ENCODE data around the gene ZNF423.

The ZNF423 gene

DNA sequence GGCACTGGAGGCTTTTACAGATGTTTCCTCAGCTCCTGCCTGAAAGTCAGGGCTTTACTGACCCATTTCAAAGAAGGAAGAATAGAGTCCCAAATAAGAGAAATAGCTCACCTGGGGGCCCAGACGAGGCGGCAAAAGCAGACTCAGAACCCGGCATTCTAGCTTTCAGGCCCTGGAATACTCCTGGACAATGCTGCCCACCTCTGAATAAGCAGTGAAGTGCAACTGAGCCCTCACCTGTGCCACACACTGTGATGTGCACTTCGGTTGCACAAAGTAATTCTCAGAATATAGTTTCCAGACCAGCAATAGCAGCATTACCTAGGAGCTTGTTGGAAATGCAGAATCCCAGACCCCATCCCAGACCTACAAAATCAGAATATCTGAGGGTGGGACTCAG is 54.6 kb downstream of the ZNF423 start:
- H3K27ac ChIP-seq (ENCODE audit: low read depth, low read length) = no peak overlapping the region
- no peaks in the 10 kb centered on the region for H3K36me3 ChIP-seq (ENCODE audit: control insufficient read depth, insufficient read depth, low read length)
- no peak overlapping the region for H3K4me3 ChIP-seq (ENCODE audit: low read depth, low read length)
- no peaks in the 10 kb centered on the region for H3K9me3 ChIP-seq (ENCODE audit: control insufficient read depth, insufficient read depth, low read depth, low read length)
- H3K9ac ChIP-seq (ENCODE audit: low read length) = no peak overlapping the region
- peaks cover 9% of the 10 kb centered on the region; the same call in 1 of the 2 replicates for H3K4me1 ChIP-seq (ENCODE audit: control insufficient read depth, insufficient read depth, low read length)
- no peaks in the 10 kb centered on the region for H3K27me3 ChIP-seq (ENCODE audit: control insufficient read depth, insufficient read depth, low read length)

DNA sequence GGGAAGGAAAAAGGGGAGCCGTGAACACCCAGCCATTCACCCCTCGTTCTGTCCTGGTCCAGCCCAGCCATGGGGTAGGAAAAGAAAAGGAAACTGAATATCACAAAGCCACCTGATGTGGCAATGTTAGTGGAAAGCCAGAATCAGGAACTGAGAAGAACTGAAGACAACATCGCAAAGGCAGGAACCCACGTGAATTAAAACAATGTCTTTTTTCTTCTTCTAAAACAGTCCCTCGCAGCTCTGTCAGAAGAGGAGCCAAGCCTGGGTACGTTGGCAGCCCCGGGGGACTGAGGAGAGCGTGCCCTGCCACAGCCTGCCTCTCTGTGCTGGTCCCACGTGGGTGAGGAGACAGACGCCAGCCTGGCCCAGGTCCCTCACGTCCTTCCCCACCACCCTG is 55.0 kb downstream of the ZNF423 start:
- H3K9ac ChIP-seq (ENCODE audit: low read length) = no peak overlapping the region

DNA sequence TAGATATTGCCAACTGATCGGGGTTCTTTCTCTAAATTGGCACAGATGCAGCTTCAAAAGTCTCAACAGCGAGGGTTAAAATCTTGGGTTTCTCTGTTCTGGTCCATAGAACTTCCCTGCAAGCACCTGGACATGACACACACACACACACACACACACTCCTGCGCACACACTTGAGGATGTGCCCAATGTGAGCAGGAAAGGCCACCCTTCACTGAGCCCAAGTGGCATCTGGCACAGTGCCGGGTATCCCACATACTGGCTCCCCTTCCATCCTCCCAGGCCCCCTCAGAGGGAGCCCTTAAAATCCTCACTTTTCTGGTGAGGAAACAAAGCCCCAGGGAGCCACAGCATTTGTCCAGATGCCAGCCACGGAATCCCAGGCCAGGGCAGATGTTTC is 55.5 kb downstream of the ZNF423 start:
- no peaks in the 10 kb centered on the region for H3K36me3 ChIP-seq (ENCODE audit: control insufficient read depth, insufficient read depth, low read length)
- no peaks in the 10 kb centered on the region for H3K27me3 ChIP-seq (ENCODE audit: control insufficient read depth, insufficient read depth, low read length)
- no peaks in the 10 kb centered on the region for H3K9me3 ChIP-seq (ENCODE audit: control insufficient read depth, insufficient read depth, low read depth, low read length)
- peaks cover 9% of the 10 kb centered on the region; the same call in 1 of the 2 replicates for H3K4me1 ChIP-seq (ENCODE audit: control insufficient read depth, insufficient read depth, low read length)
- no peak overlapping the region for H3K9ac ChIP-seq (ENCODE audit: low read length)
- H3K4me3 ChIP-seq (ENCODE audit: low read depth, low read length) = no peak overlapping the region
- no peak overlapping the region for H3K27ac ChIP-seq (ENCODE audit: low read depth, low read length)

More for the DNA sequence above, 55.0 kb downstream of the ZNF423 start:
- Histone ChIP-seq H3K4me1 (ENCODE audit: control insufficient read depth, insufficient read depth, low read length) (peaks cover 9% of the 10 kb centered on the region; the same call in 1 of the 2 replicates), H3K9me3 (ENCODE audit: control insufficient read depth, insufficient read depth, low read depth, low read length) (no peaks in the 10 kb centered on the region), H3K4me3 (ENCODE audit: low read depth, low read length) (no peak overlapping the region), H3K27me3 (ENCODE audit: control insufficient read depth, insufficient read depth, low read length) (no peaks in the 10 kb centered on the region), H3K27ac (ENCODE audit: low read depth, low read length) (no peak overlapping the region), H3K36me3 (ENCODE audit: control insufficient read depth, insufficient read depth, low read length) (no peaks in the 10 kb centered on the region)

DNA sequence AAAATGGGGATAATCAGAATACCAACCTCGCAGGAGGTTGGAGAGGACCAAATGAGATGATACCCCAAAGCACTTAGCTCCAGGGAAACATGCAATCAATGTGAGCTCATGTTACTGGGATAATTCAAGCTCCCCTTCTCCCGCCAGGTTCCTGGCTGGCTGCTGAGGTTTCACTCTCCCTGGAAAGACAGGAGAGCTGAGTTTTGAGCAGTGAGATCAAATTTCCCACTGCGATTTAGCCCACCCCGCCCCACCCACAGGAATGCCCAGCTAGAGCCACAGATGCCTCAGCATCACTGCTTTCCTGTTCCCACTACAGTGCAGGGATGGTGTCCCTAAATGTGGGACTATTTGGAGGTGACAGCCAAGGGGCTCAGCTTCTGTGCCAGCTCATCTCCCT is 56.7 kb downstream of the ZNF423 start:
- H3K4me1 ChIP-seq (ENCODE audit: control insufficient read depth, insufficient read depth, low read length) = peaks cover 9% of the 10 kb centered on the region; the same call in 1 of the 2 replicates

DNA sequence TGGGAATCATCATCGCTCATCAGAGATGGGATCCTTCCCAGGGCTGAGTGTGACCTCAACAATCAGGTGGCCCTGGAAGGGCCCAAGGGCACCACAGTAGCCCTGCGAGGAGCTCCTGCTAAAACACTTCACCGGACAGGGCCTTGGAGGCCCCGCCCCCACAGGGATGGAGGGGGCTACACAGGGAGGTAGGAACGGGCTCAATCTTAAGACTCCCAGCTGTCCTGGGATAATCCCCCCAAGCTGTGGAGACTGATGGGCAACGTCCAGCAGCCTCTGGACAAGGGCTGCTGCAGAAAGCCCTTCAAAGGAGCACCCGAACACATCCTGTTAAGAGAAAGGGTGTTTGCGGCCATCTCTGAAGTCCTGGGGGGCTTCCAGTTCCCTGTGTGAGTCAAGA is 60.4 kb downstream of the ZNF423 start:
- Histone ChIP-seq H3K36me3 (ENCODE audit: control insufficient read depth, insufficient read depth, low read length) (no peaks in the 10 kb centered on the region), H3K4me1 (ENCODE audit: control insufficient read depth, insufficient read depth, low read length) (peaks cover 12% of the 10 kb centered on the region; the same call in 1 of the 2 replicates), H3K9ac (ENCODE audit: low read length) (no peak overlapping the region), H3K4me3 (ENCODE audit: low read depth, low read length) (no peak overlapping the region), H3K9me3 (ENCODE audit: control insufficient read depth, insufficient read depth, low read depth, low read length) (no peaks in the 10 kb centered on the region), H3K27ac (ENCODE audit: low read depth, low read length) (no peak overlapping the region), H3K27me3 (ENCODE audit: control insufficient read depth, insufficient read depth, low read length) (no peaks in the 10 kb centered on the region)

More for the DNA sequence above, 56.7 kb downstream of the ZNF423 start:
- H3K9me3 ChIP-seq (ENCODE audit: control insufficient read depth, insufficient read depth, low read depth, low read length) = no peaks in the 10 kb centered on the region
- no peak overlapping the region for H3K9ac ChIP-seq (ENCODE audit: low read length)
- no peak overlapping the region for H3K27ac ChIP-seq (ENCODE audit: low read depth, low read length)
- H3K4me3 ChIP-seq (ENCODE audit: low read depth, low read length) = no peak overlapping the region
- no peaks in the 10 kb centered on the region for H3K27me3 ChIP-seq (ENCODE audit: control insufficient read depth, insufficient read depth, low read length)
- H3K36me3 ChIP-seq (ENCODE audit: control insufficient read depth, insufficient read depth, low read length) = no peaks in the 10 kb centered on the region

DNA sequence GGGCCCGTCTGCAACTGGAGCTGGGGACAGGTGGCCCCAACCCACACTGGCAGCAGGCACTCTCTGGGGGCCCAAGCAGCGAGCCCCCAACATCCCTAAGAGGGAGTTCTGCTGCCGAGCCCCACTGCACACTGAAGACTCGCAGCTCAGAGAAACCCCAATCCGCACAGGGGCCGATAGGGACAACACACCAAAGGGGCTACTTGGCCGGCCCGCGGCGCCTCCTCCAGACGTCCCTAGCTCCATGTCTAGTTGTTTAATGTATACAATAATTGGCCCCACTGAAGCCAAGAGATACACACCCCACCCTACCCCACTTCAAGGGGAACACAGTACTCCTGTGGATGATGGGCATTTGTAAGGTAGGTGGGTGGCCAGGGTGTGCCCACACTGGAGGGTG is 62.7 kb downstream of the ZNF423 start:
- H3K27me3 ChIP-seq (ENCODE audit: control insufficient read depth, insufficient read depth, low read length) = no peaks in the 10 kb centered on the region
- H3K9me3 ChIP-seq (ENCODE audit: control insufficient read depth, insufficient read depth, low read depth, low read length) = no peaks in the 10 kb centered on the region
- no peak overlapping the region for H3K9ac ChIP-seq (ENCODE audit: low read length)
- no peak overlapping the region for H3K27ac ChIP-seq (ENCODE audit: low read depth, low read length)
- peaks cover 4% of the 10 kb centered on the region; the same call in 1 of the 2 replicates for H3K36me3 ChIP-seq (ENCODE audit: control insufficient read depth, insufficient read depth, low read length)
- H3K4me3 ChIP-seq (ENCODE audit: low read depth, low read length) = no peak overlapping the region
- peaks cover 8% of the 10 kb centered on the region; the same call in 1 of the 2 replicates for H3K4me1 ChIP-seq (ENCODE audit: control insufficient read depth, insufficient read depth, low read length)

DNA sequence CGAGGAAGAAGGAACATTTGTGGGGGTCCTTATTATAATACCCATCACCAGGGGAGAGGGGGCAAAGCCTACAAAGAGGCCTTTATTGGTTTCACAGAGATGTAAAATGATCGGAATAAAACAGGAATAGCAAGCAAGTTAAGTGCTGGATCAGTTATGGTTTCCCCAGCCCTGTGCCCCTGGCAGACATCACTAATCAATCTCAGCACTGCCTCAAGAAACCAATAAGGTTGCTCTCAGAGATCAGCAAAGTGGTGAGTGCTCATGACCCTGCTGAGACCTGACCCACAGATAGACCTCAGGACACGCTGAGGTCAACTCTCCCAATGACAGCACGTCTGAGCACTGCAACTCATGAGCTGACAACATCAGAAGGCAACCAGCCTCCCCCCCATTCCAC is 66.3 kb downstream of the ZNF423 start:
- H3K36me3 ChIP-seq (ENCODE audit: control insufficient read depth, insufficient read depth, low read length) = peaks cover 4% of the 10 kb centered on the region; the same call in 1 of the 2 replicates
- no peak overlapping the region for H3K9ac ChIP-seq (ENCODE audit: low read length)
- H3K27ac ChIP-seq (ENCODE audit: low read depth, low read length) = no peak overlapping the region
- peaks cover 8% of the 10 kb centered on the region; the same call in 1 of the 2 replicates for H3K4me1 ChIP-seq (ENCODE audit: control insufficient read depth, insufficient read depth, low read length)
- no peak overlapping the region for H3K4me3 ChIP-seq (ENCODE audit: low read depth, low read length)
- no peaks in the 10 kb centered on the region for H3K9me3 ChIP-seq (ENCODE audit: control insufficient read depth, insufficient read depth, low read depth, low read length)
- no peaks in the 10 kb centered on the region for H3K27me3 ChIP-seq (ENCODE audit: control insufficient read depth, insufficient read depth, low read length)

DNA sequence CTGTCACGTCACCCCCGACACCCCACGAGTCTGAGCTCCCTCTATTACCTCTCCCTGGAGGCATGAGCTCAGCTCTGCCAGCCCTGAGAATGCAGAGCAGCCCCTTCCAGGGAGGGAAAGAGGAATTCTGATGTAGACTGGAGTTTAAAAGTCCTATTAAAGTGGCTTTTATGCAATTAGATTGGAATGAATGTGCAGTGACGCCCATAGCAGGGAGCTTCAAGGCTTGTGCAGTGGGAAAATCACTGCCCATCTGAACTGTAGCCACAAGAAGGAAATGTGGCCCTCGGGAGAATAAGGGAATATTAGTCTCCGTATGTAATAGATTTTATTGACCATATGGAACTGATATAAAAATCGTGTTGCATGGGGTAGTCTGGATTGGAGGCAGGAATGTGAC is 66.9 kb downstream of the ZNF423 start:
- peaks cover 4% of the 10 kb centered on the region; the same call in 1 of the 2 replicates for H3K36me3 ChIP-seq (ENCODE audit: control insufficient read depth, insufficient read depth, low read length)
- H3K4me1 ChIP-seq (ENCODE audit: control insufficient read depth, insufficient read depth, low read length) = peaks cover 8% of the 10 kb centered on the region; the same call in 1 of the 2 replicates
- H3K9me3 ChIP-seq (ENCODE audit: control insufficient read depth, insufficient read depth, low read depth, low read length) = no peaks in the 10 kb centered on the region
- no peak overlapping the region for H3K4me3 ChIP-seq (ENCODE audit: low read depth, low read length)
- no peaks in the 10 kb centered on the region for H3K27me3 ChIP-seq (ENCODE audit: control insufficient read depth, insufficient read depth, low read length)
- H3K27ac ChIP-seq (ENCODE audit: low read depth, low read length) = no peak overlapping the region
- no peak overlapping the region for H3K9ac ChIP-seq (ENCODE audit: low read length)

DNA sequence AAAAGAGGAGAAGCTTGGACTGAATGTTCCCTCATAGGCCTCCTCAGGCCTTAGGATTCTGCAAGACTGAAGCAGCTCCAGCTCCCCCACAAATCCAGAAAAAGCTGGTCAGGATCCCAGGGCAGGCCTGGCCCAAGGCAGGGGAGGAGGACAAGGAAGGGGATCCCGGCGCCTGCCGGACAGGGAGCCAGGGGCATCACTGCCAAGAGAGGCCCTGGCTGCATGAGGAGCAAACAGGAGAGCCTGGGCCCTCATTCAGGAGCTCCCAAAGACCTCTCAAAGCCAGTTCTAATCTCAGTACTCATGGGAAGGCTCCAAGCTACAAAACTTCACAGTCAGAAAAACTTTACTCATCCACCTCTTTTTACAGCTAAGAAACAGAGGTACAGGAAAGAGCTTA is 67.3 kb downstream of the ZNF423 start:
- Histone ChIP-seq H3K36me3 (ENCODE audit: control insufficient read depth, insufficient read depth, low read length) (peaks cover 4% of the 10 kb centered on the region; the same call in 1 of the 2 replicates), H3K27me3 (ENCODE audit: control insufficient read depth, insufficient read depth, low read length) (no peaks in the 10 kb centered on the region), H3K4me1 (ENCODE audit: control insufficient read depth, insufficient read depth, low read length) (peaks cover 8% of the 10 kb centered on the region; the same call in 1 of the 2 replicates), H3K4me3 (ENCODE audit: low read depth, low read length) (no peak overlapping the region), H3K27ac (ENCODE audit: low read depth, low read length) (0 out of 2 replicates have a peak overlapping the region, but pooled peaks have one; percentile 5), H3K9me3 (ENCODE audit: control insufficient read depth, insufficient read depth, low read depth, low read length) (no peaks in the 10 kb centered on the region), H3K9ac (ENCODE audit: low read length) (no peak overlapping the region)

DNA sequence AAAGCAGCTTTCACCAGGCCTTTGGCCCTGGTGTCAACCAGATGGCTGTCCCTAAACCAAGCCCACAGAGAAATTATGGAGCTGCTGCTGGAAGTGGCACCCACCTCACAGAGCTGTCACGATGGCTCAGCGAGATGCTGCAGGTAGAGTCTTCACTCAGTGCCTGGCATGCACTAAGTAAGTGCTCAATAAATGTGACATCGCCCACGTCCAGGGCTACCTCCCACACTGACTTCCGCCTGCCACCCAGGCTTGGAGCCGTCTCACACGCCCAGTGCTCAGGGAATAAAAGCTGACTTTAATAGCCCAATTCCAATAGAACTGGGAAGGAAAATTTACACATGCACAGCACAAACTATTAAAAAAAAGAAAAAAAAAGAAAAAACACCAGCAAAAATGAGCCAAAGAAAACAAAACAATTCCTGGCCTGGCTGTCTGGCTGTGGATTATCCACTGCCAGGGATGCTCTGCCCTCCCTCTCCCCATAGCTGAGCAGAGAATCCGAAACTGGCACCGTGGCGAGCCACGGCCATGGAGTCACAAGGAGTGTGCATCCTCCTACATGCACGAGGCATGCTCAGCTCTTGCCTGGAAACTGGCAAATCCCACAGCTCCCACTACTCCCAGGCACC is 68.9 kb downstream of the ZNF423 start:
- H3K9ac ChIP-seq (ENCODE audit: low read length) = no peak overlapping the region
- H3K27ac ChIP-seq (ENCODE audit: low read depth, low read length) = no peak overlapping the region
- peaks cover 8% of the 10 kb centered on the region; the same call in 1 of the 2 replicates for H3K4me1 ChIP-seq (ENCODE audit: control insufficient read depth, insufficient read depth, low read length)
- H3K9me3 ChIP-seq (ENCODE audit: control insufficient read depth, insufficient read depth, low read depth, low read length) = no peaks in the 10 kb centered on the region
- no peaks in the 10 kb centered on the region for H3K27me3 ChIP-seq (ENCODE audit: control insufficient read depth, insufficient read depth, low read length)
- H3K4me3 ChIP-seq (ENCODE audit: low read depth, low read length) = no peak overlapping the region
- peaks cover 4% of the 10 kb centered on the region; the same call in 1 of the 2 replicates for H3K36me3 ChIP-seq (ENCODE audit: control insufficient read depth, insufficient read depth, low read length)

DNA sequence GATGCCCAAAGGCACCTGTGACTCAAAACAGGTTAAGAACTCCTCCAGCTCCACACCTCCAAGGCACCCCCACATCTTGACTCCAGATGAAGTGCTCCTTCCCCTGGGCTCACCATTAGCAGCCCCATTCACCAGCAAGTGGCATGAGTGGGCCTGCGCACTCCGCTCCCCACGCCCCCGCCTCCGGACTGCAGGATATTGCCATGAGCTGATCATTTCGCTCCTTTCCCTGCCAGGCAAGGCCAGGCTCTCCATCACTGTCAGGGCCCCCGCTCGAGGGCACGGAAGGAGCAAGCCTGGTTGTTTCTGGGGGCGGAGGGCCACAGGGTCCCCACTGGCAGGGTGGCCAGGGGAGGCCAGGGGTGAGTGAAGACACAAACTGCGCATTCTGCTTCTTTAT is 69.9 kb downstream of the ZNF423 start:
- H3K9me3 ChIP-seq (ENCODE audit: control insufficient read depth, insufficient read depth, low read depth, low read length) = no peaks in the 10 kb centered on the region

More for the DNA sequence above, 69.9 kb downstream of the ZNF423 start:
- peaks cover 4% of the 10 kb centered on the region; the same call in 1 of the 2 replicates for H3K36me3 ChIP-seq (ENCODE audit: control insufficient read depth, insufficient read depth, low read length)
- H3K4me3 ChIP-seq (ENCODE audit: low read depth, low read length) = no peak overlapping the region
- H3K4me1 ChIP-seq (ENCODE audit: control insufficient read depth, insufficient read depth, low read length) = peaks cover 8% of the 10 kb centered on the region; the same call in 1 of the 2 replicates
- no peak overlapping the region for H3K27ac ChIP-seq (ENCODE audit: low read depth, low read length)
- H3K27me3 ChIP-seq (ENCODE audit: control insufficient read depth, insufficient read depth, low read length) = no peaks in the 10 kb centered on the region
- no peak overlapping the region for H3K9ac ChIP-seq (ENCODE audit: low read length)
